ENCODE data around the gene SLC39A11.

SLC39A11 gene

GRCh38 chr17:72984926-72985325, 107.6 kb downstream of the SLC39A11 start:
- 80 to 83% methylated on average over 7 of the region's 7 CpGs for WGBS, 2 experiments
- no peaks in the 10 kb centered on the region for H3K36me3 ChIP-seq (ENCODE audit: control insufficient read depth, insufficient read depth, low read length)

DNA sequence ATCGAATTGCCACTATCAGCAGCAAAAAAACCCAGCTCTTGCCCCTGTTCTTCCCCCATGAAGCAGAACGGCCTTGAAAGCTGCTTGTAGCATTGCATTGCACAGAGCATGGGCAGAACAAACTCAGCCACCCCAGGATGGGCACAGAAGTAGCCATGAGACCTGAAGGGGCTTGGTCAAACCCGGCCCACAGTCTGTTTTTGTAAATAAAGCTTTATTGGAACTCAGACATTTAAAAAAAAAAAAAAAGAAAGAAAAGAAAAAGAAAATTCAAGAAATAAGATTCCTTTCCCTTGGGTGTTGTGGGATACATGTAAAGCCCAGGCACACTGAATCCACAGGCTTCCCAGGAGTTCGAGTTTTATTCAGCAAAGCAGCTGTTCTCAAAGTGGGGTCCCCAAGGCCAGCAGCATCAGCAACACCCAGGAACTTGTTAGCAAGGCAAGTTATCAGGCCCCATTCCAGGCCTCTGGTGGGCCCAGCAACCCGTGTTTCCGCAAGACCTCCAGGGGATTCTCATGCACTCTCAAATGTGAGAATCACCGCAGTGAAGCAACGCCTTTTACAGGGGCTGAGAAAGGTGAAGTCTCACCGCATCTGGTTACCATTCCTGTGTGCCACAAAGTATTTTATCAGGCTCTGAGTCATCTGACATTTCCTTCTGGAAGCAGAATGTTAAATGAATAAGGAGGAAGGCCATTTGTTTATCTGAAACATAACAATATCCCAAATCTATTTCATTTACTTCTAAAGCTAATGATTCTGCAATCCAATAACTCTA, 108.2 kb downstream of the SLC39A11 start:
- H3K36me3 ChIP-seq (ENCODE audit: control insufficient read depth, insufficient read depth, low read length), result no peaks in the 10 kb centered on the region
- no peak overlapping the region for H3K27ac ChIP-seq (ENCODE audit: insufficient read depth, low read depth, low read length, poor library complexity, severe bottlenecking)
- no peaks in the 10 kb centered on the region for H3K4me1 ChIP-seq (ENCODE audit: control insufficient read depth, insufficient read depth, low read length)
- WGBS, 2 experiments, result 82 to 83% methylated on average over 9 of the region's 9 CpGs
- no peaks in the 10 kb centered on the region for H3K27me3 ChIP-seq (ENCODE audit: control insufficient read depth, insufficient read depth, low read length, poor library complexity, severe bottlenecking)
- H3K9me3 ChIP-seq (ENCODE audit: control insufficient read depth, low read length), result no peaks in the 10 kb centered on the region
- H3K4me3 ChIP-seq (ENCODE audit: insufficient read depth, low read depth, low read length), result no peak overlapping the region

More at GRCh38 chr17:72984926-72985325, 107.6 kb downstream of the SLC39A11 start:
- no peak overlapping the region for H3K27ac ChIP-seq (ENCODE audit: insufficient read depth, low read depth, low read length, poor library complexity, severe bottlenecking)
- no peaks in the 10 kb centered on the region for H3K4me1 ChIP-seq (ENCODE audit: control insufficient read depth, insufficient read depth, low read length)
- H3K9me3 ChIP-seq (ENCODE audit: control insufficient read depth, low read length), result no peaks in the 10 kb centered on the region
- H3K27me3 ChIP-seq (ENCODE audit: control insufficient read depth, insufficient read depth, low read length, poor library complexity, severe bottlenecking), result no peaks in the 10 kb centered on the region
- no peak overlapping the region for H3K4me3 ChIP-seq (ENCODE audit: insufficient read depth, low read depth, low read length)

DNA sequence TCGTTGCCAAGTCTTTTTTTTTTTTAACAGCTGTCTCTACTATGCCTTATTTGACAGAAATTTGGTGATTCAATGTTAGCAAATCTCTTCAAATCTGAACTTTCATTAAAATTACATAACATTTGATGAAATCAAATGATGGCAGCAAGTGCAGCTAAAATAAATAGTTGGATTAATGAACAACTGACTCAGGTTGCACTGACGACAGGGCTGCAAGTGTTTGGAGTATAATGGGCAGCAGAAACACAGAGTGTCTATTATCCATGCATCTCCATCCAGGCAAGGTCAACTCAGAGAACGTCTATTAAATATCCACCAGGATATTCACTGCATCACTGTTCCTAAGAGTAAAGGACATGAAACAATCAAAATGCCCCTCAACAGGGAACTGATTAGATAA, 109.8 kb downstream of the SLC39A11 start:
- Histone ChIP-seq H3K9me3 (ENCODE audit: control insufficient read depth, low read length) (no peaks in the 10 kb centered on the region), H3K4me3 (ENCODE audit: insufficient read depth, low read depth, low read length) (no peak overlapping the region)
- WGBS, 2 experiments, result 94 to 96% methylated on average over 2 to 3 of the region's 3 CpGs

GRCh38 chr17:72978593-72979218, 113.8 kb downstream of the SLC39A11 start:
- Histone ChIP-seq H3K36me3 (ENCODE audit: control insufficient read depth, insufficient read depth, low read length) (no peaks in the 10 kb centered on the region), H3K9me3 (ENCODE audit: control insufficient read depth, low read length) (no peaks in the 10 kb centered on the region), H3K27ac (ENCODE audit: insufficient read depth, low read depth, low read length, poor library complexity, severe bottlenecking) (no peak overlapping the region), H3K4me3 (ENCODE audit: insufficient read depth, low read depth, low read length) (no peak overlapping the region), H3K4me1 (ENCODE audit: control insufficient read depth, insufficient read depth, low read length) (no peaks in the 10 kb centered on the region), H3K27me3 (ENCODE audit: control insufficient read depth, insufficient read depth, low read length, poor library complexity, severe bottlenecking) (no peaks in the 10 kb centered on the region)
- 92 to 94% methylated on average over 9 of the region's 9 CpGs for WGBS, 2 experiments

More for the DNA sequence above, 109.8 kb downstream of the SLC39A11 start:
- Histone ChIP-seq H3K27me3 (ENCODE audit: control insufficient read depth, insufficient read depth, low read length, poor library complexity, severe bottlenecking) (no peaks in the 10 kb centered on the region), H3K36me3 (ENCODE audit: control insufficient read depth, insufficient read depth, low read length) (no peaks in the 10 kb centered on the region), H3K27ac (ENCODE audit: insufficient read depth, low read depth, low read length, poor library complexity, severe bottlenecking) (no peak overlapping the region), H3K4me1 (ENCODE audit: control insufficient read depth, insufficient read depth, low read length) (no peaks in the 10 kb centered on the region)

GRCh38 chr17:72977771-72978417, 114.6 kb downstream of the SLC39A11 start:
- Histone ChIP-seq H3K36me3 (ENCODE audit: control insufficient read depth, insufficient read depth, low read length) (no peaks in the 10 kb centered on the region), H3K27me3 (ENCODE audit: control insufficient read depth, insufficient read depth, low read length, poor library complexity, severe bottlenecking) (no peaks in the 10 kb centered on the region), H3K4me1 (ENCODE audit: control insufficient read depth, insufficient read depth, low read length) (no peaks in the 10 kb centered on the region), H3K27ac (ENCODE audit: insufficient read depth, low read depth, low read length, poor library complexity, severe bottlenecking) (no peak overlapping the region), H3K4me3 (ENCODE audit: insufficient read depth, low read depth, low read length) (no peak overlapping the region), H3K9me3 (ENCODE audit: control insufficient read depth, low read length) (no peaks in the 10 kb centered on the region)
- WGBS, 2 experiments, result 89 to 90% methylated on average over 20 of the region's 20 CpGs

- Histone ChIP-seq H3K27me3 (ENCODE audit: control insufficient read depth, insufficient read depth, low read length, poor library complexity, severe bottlenecking) (no peaks in the 10 kb centered on the region), H3K4me1 (ENCODE audit: control insufficient read depth, insufficient read depth, low read length) (no peaks in the 10 kb centered on the region), H3K9me3 (ENCODE audit: control insufficient read depth, low read length) (no peaks in the 10 kb centered on the region), H3K4me3 (ENCODE audit: insufficient read depth, low read depth, low read length) (no peak overlapping the region), H3K36me3 (ENCODE audit: control insufficient read depth, insufficient read depth, low read length) (no peaks in the 10 kb centered on the region), H3K27ac (ENCODE audit: insufficient read depth, low read depth, low read length, poor library complexity, severe bottlenecking) (no peak overlapping the region)
- 83% methylated on average over 12 of the region's 12 CpGs for WGBS, 2 experiments
These were observed 115.3 kb downstream of the SLC39A11 start for GRCh38 chr17:72976971-72977770.

DNA sequence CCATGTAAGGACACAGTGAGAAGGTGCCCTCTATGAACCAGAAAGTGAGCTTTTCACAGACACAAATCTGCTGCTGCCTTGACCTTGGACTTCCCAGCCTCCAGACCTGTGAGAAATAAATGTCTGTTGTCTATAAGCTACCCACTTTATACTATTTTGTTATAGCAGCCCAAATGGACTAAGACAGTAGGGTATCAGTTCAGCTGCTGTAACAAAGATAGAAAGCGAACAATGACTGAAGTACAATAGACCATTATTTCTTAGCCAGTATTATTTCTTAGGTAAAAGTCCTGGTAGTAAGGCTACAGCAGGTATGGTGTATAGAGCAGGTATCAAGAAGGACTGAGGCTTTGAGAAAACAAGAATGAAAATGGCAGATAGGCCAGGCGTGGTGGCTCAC, 117.0 kb downstream of the SLC39A11 start:
- H3K27me3 ChIP-seq (ENCODE audit: control insufficient read depth, insufficient read depth, low read length, poor library complexity, severe bottlenecking), result no peaks in the 10 kb centered on the region
- no peaks in the 10 kb centered on the region for H3K36me3 ChIP-seq (ENCODE audit: control insufficient read depth, insufficient read depth, low read length)
- no peak overlapping the region for H3K27ac ChIP-seq (ENCODE audit: insufficient read depth, low read depth, low read length, poor library complexity, severe bottlenecking)
- H3K9me3 ChIP-seq (ENCODE audit: control insufficient read depth, low read length), result no peaks in the 10 kb centered on the region
- H3K4me3 ChIP-seq (ENCODE audit: insufficient read depth, low read depth, low read length), result no peak overlapping the region
- H3K4me1 ChIP-seq (ENCODE audit: control insufficient read depth, insufficient read depth, low read length), result peaks cover 10% of the 10 kb centered on the region
- WGBS, 2 experiments, result 93% methylated on average over 2 of the region's 2 CpGs

DNA sequence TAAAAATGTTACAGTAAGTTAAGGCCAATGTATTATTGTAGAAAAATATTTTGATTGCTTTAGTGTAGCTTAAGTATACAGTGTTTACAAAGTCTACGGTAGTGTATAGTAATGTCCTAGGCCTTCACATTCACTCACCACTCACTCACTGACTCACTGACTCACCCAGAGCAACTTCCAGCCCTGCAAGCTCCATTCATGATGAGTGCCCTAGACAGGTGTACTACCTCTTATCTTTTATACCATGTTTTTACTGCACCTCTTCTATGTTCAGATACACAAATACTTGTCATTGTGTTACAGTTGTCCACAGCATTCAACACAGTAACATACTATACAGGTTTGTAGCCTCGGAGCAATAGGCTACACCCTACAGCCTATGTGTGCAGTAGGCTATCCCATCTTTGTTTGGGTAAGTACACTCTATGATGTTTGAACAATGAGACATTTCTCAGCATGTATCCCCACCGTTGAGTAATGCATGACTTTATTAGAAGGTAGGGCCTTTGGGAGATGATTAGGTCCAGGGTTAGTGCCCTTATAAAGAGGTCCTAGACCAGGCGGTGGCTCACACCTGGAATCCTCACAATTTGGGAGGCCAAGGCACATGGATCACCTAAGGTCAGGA, 117.8 kb downstream of the SLC39A11 start:
- Histone ChIP-seq H3K4me3 (ENCODE audit: insufficient read depth, low read depth, low read length) (no peak overlapping the region), H3K27me3 (ENCODE audit: control insufficient read depth, insufficient read depth, low read length, poor library complexity, severe bottlenecking) (no peaks in the 10 kb centered on the region)
- 89 to 96% methylated on average over 4 of the region's 4 CpGs for WGBS, 2 experiments

DNA sequence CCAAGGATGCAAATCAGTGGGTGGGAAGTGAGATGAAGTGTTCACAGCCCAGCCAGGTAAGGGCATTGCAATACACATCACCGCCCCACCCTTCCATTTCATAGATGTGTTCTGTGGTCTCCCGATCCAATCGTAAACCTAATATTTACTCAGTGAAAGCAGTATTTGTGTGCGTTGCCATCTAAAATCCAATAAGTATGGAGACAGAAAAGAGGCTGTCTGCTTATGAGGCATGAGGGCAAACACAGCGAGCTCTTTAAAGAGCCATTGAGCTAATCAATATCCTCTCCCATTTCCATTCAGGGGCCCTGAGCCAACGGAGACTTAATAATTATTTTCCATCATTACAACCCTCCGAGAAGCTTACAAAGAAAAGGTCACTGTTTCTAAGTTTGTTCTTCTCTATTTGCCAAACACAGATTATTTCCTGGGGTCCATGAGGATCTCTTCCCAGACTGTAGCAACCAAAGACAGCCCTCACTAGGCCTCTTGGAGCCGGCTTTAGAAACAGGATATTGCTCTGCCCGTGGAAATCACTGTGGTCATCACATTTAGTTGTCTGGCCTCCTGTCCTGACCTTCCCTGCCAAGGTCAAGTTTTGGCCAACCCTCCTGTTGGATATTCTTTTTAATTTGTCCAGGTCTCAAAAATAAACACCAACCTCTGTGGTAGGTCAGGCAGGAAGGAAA, 120.1 kb downstream of the SLC39A11 start:
- Histone ChIP-seq H3K4me3 (ENCODE audit: insufficient read depth, low read depth, low read length) (no peak overlapping the region), H3K27ac (ENCODE audit: insufficient read depth, low read depth, low read length, poor library complexity, severe bottlenecking) (no peak overlapping the region), H3K9me3 (ENCODE audit: control insufficient read depth, low read length) (no peaks in the 10 kb centered on the region), H3K4me1 (ENCODE audit: control insufficient read depth, insufficient read depth, low read length) (peaks cover 19% of the 10 kb centered on the region), H3K27me3 (ENCODE audit: control insufficient read depth, insufficient read depth, low read length, poor library complexity, severe bottlenecking) (no peaks in the 10 kb centered on the region), H3K36me3 (ENCODE audit: control insufficient read depth, insufficient read depth, low read length) (no peaks in the 10 kb centered on the region)
- WGBS, 2 experiments, result 91 to 94% methylated on average over 9 of the region's 9 CpGs

More for the DNA sequence above, 117.8 kb downstream of the SLC39A11 start:
- H3K36me3 ChIP-seq (ENCODE audit: control insufficient read depth, insufficient read depth, low read length), result no peaks in the 10 kb centered on the region
- H3K9me3 ChIP-seq (ENCODE audit: control insufficient read depth, low read length), result no peaks in the 10 kb centered on the region
- H3K27ac ChIP-seq (ENCODE audit: insufficient read depth, low read depth, low read length, poor library complexity, severe bottlenecking), result no peak overlapping the region
- peaks cover 18% of the 10 kb centered on the region for H3K4me1 ChIP-seq (ENCODE audit: control insufficient read depth, insufficient read depth, low read length)
